Measurements from ENCODE around the gene PRSS12.
A peak's percentile ranks its signal among the peaks of the same experiment; 100 is the strongest.
"Not testable (repeated sequence)": the region's sequence is repeated elsewhere in the genome, so short reads cannot be mapped to it uniquely, and the experiment has no call there.

Gene PRSS12

DNA sequence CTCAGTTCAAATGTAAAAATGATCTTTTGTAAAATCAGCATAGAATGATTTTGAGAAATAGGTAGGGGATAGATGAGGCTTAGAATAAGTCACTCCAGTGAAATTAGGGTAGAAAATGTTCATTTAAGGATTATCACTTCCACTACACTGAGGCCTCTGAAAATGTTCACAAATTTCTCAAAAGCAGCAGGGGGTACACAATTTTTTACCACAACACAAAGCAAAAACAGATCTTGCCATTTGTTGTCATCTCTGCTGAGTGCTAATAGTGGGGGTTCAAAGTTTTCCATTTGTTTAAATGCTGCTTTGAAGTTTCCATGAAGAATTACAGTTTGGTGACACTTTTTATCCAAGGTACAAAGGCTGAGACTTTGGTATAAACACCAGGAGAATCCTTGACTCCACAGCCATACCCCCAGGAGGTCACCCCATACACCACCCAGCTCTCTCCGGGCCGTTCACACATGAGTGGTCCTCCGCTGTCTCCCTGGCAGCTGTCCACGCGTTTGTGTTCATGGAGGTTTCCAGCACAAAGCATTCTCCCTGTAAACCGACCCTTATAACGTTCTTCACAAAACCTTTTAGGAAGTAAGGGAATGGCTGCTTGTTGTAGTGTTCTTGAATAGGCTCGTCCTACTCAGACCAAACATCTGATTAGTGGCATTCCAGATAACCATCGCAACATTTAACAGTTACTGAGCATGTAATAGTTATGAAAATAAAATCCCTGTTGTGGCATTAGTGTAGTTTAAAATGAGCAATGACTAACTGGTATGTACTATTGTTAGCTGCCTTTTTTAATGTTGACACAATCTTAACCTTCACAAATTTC, 71.0 kb downstream of the PRSS12 start:
- FAIRE-seq = no peak

GRCh38 chr4:118280501-118281218, 72.1 kb downstream of the PRSS12 start:
- no peak for DNase-seq (ENCODE audit: extremely low spot score, insufficient read length, low read depth)
- peak; percentile 77 for FAIRE-seq

More for the DNA sequence above, 71.0 kb downstream of the PRSS12 start:
- no peak for DNase-seq (ENCODE audit: extremely low spot score, insufficient read length, low read depth)

DNA sequence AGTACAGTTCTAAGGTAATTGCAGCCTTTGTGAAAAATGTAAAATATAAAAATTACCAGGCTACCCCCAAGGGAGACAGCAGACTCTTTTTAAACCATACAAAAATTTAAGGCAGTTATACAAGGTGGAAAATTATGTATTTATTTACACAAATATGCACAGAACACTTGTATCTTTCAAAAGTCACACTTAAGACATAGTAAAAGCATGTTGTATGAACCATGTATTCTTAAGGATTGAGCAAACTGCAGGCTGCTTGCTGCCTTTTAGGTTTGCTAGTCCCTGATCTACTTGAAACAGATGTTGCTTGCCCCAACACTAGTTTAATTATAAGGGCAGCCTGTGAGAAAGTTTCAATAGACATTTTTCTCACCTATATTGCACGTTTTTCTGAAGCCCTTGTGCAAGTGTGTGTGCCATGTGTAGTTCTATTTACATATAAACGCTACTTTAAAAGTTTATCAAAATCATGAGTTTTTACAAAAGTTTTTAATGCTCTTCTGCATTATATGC, 72.8 kb downstream of the PRSS12 start:
- FAIRE-seq = no peak
- DNase-seq (ENCODE audit: extremely low spot score, insufficient read length, low read depth) = no peak

DNA sequence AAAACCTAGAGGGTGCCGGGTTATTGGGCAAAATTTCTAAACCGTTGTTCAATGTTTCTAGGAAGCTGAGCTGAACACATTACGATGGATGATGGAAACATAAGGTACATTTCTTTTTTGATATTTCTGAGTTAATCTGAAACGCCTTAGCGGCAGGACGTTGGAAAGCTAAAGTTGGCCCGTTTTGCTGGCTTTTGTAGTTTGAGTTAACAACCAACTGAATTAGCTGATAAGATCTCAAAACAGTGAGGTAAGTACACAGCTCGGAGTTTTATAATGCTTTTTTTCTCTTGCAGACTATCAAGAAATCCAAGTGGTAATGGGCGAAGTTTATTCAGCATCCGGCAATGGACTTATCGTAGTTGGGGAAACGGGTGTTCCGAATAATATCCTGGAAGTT, 73.5 kb downstream of the PRSS12 start:
- DNase-seq (ENCODE audit: extremely low spot score, insufficient read length, low read depth) (no peak), FAIRE-seq (no peak)

DNA sequence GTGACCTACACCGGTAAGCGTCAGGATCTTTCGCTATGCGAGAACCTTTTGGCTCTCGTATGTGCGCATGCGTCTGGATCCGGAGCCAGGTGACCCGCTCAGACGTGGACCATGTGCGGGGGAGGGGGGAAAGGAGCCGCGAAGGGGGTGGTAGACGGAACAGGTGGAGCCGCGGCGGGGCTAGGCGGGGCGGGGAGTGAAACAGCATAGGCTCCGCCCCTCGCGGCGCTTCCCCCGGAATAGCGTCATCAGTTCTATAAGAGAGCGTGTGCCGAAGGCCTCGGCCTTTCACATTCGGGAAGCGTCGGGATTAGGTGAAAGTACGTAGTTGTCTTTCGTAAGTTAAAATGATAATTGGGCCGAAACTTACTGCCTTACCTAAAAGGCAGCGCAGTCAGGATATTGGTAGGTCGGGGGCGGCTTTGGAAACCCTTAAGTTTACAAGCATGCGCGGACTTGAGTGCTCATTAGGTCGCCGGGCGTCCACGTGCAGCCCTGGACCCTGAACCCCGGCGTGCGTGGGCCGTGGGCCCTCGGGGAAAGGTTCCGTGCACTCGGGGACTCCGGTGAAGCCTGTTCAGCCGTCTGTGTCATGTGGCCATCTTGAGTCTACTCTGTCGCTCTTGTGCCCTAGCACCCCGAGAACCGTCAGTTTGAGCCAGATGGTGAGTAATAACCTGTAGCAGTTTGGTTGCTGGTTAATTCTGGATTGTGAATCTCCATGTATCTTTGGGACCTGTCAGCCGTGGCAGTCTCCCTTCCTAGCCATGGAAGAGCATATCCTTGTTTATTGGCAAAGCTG, 74.1 kb downstream of the PRSS12 start:
- FAIRE-seq (peak; percentile 97), DNase-seq (ENCODE audit: extremely low spot score, insufficient read length, low read depth) (peak; percentile 93)

GRCh38 chr4:118277243-118277642, 75.6 kb downstream of the PRSS12 start:
- FAIRE-seq (no peak), DNase-seq (ENCODE audit: extremely low spot score, insufficient read length, low read depth) (no peak)

DNA sequence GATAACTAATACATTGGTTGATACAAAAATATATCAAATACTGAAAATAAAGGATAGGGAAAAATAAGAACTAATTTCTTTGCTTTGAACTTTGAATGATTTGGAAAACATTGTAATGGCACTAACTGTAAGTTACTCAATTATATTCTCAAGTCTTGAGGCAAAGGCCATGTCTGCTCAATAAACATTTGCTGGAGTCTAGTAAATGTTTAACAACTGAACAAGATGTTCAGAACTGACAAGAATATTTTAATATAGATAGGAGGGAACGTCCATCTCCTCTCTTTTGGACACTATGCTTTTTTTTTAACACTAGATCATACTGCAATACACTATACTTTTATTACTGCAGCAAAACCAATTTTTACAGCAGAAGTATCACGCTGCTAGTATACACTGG, 76.2 kb downstream of the PRSS12 start:
- FAIRE-seq = peak; percentile 15

GRCh38 chr4:118273642-118274041, 79.2 kb downstream of the PRSS12 start:
- DNase-seq (ENCODE audit: extremely low spot score, insufficient read length, low read depth) = no peak
- no peak for FAIRE-seq

More for the DNA sequence above, 76.2 kb downstream of the PRSS12 start:
- no peak for DNase-seq (ENCODE audit: extremely low spot score, insufficient read length, low read depth)

DNA sequence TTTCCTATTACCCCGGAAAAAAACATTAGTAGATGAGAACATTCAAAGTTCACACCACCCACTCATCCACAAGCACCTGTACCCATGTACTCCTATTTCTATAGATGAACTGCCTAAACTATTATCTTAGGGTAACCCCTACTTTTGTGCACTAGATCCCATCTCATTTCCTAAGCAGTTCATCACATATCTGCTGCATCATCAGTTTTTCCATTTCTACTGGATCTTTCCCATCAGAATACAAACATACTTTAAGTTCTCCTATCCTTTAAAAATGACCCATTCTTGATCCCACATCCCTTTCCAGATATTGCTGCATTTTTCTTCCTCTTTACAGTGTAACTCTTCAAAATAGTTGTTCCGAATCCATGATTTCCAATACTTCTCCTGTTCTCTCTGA, 81.0 kb downstream of the PRSS12 start:
- DNase-seq (ENCODE audit: extremely low spot score, insufficient read length, low read depth) (no peak), FAIRE-seq (no peak)

DNA sequence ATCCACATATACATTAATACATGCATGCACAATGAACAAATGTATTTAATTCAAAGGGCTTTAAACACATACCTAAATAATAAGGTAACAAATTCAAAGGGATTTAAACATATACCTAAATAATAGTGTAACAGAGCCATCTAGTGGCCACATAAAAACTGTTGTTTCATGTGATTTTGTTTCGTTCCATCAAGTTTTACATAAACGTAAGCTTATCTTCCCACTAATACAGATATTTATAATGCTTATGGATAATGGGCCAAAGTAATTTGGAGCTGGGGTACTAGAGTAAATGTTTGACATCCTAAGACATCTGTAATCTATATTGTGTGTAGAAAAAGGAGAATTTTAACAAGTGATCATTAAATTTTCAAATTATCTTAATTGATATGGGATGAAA, 82.3 kb downstream of the PRSS12 start:
- FAIRE-seq (peak; percentile 59), DNase-seq (ENCODE audit: extremely low spot score, insufficient read length, low read depth) (no peak)

- FAIRE-seq (peak; percentile 12), DNase-seq (ENCODE audit: extremely low spot score, insufficient read length, low read depth) (no peak)
These were observed 84.0 kb downstream of the PRSS12 start for GRCh38 chr4:118268780-118269179.

DNA sequence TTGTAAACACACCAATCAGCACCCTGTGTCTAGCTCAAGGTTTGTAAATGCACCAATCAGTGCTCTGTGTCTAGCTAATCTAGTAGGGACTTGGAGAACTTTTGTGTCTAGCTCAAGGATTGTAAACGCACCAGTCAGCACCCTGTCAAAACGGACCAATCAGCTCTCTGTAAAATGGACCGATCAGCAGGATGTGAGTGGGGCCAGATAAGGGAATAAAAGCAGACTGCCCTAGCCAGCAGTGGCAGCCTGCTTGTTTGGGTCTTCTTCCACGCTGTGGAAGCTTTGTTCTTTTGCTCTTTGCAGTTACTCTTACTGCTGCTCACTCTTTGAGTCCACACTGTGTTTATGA, 86.7 kb downstream of the PRSS12 start:
- FAIRE-seq; DNase-seq (ENCODE audit: extremely low spot score, insufficient read length, low read depth): not testable (repeated sequence)

DNA sequence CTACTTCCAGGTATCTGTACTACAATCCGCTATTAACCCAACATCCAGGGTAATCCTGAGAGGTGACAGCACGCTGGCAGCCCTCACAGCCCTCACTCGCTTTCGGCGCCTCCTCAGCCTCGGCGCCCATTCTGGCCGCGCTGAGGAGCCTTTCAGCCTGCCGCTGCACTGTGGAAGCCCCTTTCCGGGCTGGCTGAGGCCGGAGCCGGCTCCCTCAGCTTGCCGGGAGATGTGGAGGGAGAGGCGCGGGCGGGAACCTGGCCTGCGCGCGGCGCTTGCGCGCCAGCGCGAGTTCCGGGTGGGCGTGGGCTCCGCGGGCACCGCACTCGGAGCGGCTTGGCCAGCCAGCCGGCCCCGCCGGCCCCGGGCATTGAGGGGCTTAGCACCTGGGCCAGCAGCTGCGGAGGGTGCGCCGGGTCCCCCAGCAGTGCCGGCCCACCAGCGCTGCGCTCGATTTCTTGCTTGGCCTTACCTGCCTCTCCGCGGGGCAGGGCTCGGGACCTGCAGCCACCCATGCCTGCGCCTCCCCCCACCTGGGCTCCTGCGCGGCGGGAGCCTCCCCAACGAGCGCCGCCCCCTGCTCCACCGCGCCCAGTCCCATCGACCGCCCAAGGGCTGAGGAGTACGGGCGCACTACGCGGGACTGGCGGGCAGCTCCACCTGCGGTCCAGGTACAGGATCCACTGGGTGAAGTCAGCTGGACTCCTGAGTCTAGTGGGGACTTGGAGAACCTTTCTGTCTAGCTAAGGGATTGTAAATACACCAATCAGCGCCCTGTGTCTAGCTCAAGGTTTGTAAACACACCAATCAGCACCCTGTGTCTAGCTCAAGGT, 87.3 kb downstream of the PRSS12 start:
- FAIRE-seq (no peak), DNase-seq (ENCODE audit: extremely low spot score, insufficient read length, low read depth) (no peak)

- FAIRE-seq (no peak), DNase-seq (ENCODE audit: extremely low spot score, insufficient read length, low read depth) (no peak)
These were observed 88.7 kb downstream of the PRSS12 start for GRCh38 chr4:118264096-118264495.

DNA sequence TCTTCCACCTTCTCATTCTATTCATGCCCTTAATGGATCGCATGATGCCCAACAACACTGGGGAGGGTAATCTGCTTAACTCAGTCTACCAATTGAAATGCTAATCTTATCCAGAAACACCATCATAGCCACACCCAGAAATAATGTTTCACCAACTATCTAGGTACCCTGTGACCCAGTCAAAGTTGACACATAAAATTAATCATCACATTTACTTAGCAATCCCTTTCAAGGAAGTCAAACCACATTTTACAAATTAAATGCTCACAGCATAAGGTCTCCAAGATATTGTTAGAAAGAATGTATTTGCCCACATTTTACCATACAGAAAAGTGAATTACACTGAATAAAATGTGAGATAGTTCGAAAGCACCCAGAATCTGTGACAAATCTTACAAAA, 92.5 kb downstream of the PRSS12 start:
- no peak for FAIRE-seq
- DNase-seq (ENCODE audit: extremely low spot score, insufficient read length, low read depth) = no peak

GRCh38 chr4:118259111-118259510, 93.7 kb downstream of the PRSS12 start:
- FAIRE-seq = no peak

GRCh38 chr4:118254368-118254767, 98.4 kb downstream of the PRSS12 start:
- DNase-seq (ENCODE audit: extremely low spot score, insufficient read length, low read depth) (no peak), FAIRE-seq (no peak)

More at GRCh38 chr4:118259111-118259510, 93.7 kb downstream of the PRSS12 start:
- DNase-seq (ENCODE audit: extremely low spot score, insufficient read length, low read depth) = no peak

- FAIRE-seq (no peak), DNase-seq (ENCODE audit: extremely low spot score, insufficient read length, low read depth) (no peak)
These were observed 102.9 kb downstream of the PRSS12 start for GRCh38 chr4:118249890-118250289.

DNA sequence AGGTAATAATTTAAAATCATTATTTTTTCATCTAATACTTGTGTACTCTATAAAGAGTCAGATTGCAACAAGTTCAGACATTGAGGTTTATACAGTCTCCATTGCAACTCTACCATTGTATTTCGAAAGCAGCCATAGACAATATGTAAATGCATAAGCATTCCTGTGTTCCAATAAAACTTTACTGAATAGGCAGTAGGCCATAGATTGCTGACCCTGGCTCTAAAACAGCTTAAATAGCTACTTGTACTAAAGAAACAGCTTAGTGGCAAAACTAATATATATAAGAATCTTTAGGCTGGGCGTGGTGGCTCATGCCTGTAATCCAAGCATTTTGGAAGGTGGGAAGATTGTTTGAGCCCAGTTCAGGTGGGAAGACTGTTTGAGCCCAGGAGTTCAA, 115.3 kb downstream of the PRSS12 start:
- DNase-seq (ENCODE audit: extremely low spot score, insufficient read length, low read depth) = no peak
- no peak for FAIRE-seq
